Measurements from ENCODE around the gene MCU.

GRCh38 chr10:72682638-72683037, 9.3 kb upstream of the MCU start:
- no peak for TF ChIP-seq POLR2A (IDR thresholded peaks at IDR 0.05; ENCODE audit: low read length)
- no peak for TF ChIP-seq GATA1 (IDR thresholded peaks at IDR 0.05; ENCODE audit: low read depth, low read length)
